Inflammatory macrophage (primary cell): ENCODE results near the gene EGFLAM.

Source experiments
- DNase-seq, 2 donors: peaks; one replicate each; pipeline ENCODE4 v3.0.0-alpha.2; 2020 to 2022

The EGFLAM gene

GRCh38 chr5:38478166-38478565, 219.8 kb downstream of the EGFLAM start:
- no peak for DNase-seq

GRCh38 chr5:38478878-38479277, 220.5 kb downstream of the EGFLAM start:
- DNase-seq, result no peak

- no peak for DNase-seq
Measured at GRCh38 chr5:38479315-38479904, 221.1 kb downstream of the EGFLAM start.

DNA sequence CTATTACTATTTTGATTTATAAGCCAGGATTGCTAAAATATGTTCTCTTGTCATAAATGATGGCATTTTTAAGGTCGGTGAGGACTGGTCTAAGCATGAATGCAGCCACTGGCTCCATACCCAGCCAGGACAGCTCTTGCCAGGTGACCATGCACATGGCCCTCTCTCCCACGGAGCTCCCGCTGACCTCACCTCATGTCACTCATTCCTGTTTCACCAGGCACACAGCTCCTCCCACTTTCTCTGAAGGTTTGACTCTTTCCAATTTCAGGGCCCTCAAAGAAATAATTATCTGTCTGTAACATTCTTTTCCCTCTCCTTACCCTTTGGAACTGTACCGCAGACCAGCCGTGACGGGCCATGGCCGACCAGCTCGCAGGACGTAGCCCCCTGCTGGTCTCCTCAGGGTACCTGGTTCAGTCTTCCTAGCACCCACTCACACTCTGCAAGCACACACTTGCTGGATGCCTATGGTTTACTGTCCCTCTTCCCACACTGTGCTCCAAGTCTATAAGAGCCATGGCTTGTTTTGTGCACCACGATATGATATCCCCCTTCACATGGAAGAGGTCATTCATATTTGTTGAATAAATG, 225.5 kb downstream of the EGFLAM start:
- DNase-seq, result no peak

- no peak for DNase-seq
Measured at GRCh38 chr5:38494175-38494574, 235.8 kb downstream of the EGFLAM start.

GRCh38 chr5:38494763-38495162, 236.4 kb downstream of the EGFLAM start:
- DNase-seq, result no peak

GRCh38 chr5:38497946-38498345, 239.6 kb downstream of the EGFLAM start:
- no peak for DNase-seq

DNA sequence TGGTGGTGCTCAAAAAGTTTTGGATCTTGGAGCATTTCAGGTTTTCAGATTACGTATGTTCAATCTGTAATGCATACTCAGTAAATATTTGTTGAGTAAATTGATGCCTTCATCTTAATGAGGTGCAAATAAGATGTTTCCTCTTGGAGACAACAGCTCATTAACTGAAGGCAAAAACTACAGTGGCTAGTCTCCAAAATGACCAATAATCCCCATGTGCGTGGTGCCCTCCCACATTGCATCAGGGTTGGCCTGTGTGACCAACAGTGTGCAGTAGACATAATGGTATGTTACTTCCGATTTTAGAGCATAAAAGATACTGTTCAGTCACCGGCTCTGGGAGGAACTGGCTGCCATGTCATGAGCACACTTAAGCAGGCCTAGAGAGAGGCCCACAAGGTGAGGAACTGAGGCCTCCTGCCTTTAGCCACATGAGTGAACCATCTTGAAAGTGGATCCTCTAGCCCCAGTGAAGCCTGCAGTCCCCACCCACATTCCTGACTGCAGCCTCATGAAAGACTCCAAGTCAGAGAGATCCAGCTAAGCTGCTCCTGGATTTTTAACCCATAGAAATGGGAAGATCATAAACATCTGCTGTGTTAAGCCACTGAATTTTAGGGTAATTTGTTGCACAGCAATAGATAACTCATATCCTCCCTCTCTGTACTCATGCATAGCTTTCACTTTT, 242.4 kb downstream of the EGFLAM start:
- no peak for DNase-seq

DNA sequence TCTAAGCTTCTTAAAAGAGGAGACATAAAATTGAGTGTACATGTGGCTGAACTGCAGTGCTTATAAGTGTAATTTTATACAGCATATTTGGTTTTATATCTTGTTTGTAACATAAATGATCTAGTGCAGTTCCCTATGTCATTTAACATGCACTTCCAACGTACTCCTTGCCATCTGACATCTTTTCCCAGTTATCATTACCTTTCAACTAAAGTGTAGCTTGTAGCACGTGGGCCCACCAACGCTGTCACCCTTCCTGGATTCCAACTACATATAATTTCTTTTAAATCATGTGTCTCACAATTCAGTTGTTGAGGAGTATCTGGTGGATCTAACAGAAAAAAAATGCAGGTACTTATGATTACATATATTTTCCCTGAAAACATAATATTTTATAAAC, 247.9 kb downstream of the EGFLAM start:
- no peak for DNase-seq

DNA sequence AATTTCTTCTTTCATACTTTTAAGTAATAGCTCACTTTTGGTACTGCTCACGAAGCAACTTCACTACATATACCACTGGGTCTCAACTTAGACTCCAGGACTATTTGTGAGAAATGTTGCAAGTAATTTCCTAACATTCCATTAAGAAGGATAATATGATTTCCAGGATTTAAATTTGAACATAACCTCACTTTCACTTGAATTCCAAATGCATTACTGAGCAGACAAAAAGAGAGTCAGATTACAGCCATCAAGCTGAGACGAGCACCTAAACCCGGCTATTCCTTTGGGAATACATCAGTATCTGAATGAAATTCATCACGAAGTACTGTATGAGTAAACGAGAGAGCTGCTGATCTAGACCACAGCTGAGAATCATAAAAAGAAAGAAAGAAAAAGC, 250.8 kb downstream of the EGFLAM start:
- DNase-seq, result no peak
